ENCODE measurements around the gene DBX1. TPM values are rescaled to one million over a fixed set of nuclear protein-coding genes. Genes with fewer than 3 reads are reported as not detected.
"Not testable (repeated sequence)": the region's sequence is repeated elsewhere in the genome, so short reads cannot be mapped to it uniquely, and the experiment has no call there.

The DBX1 gene
- total RNA-seq, 2 experiments from 2014 or later: not detected

GRCh38 chr11:20129665-20130064, 30.6 kb downstream of the DBX1 start:
- DNase-seq: no peak
- Mint-ChIP-seq H3K27me3 (peaks cover 18% of the 10 kb centered on the region), H3K9me3 (no peaks in the 10 kb centered on the region), H3K4me1 (ENCODE audit: low read depth) (peaks cover 12% of the 10 kb centered on the region), H3K36me3 (no peaks in the 10 kb centered on the region), H3K27ac (no peak overlapping the region), H3K4me3 (no peak overlapping the region)
- intact Hi-C loops (cut with micrococcal nuclease): loop anchor here (5.0 kb wide), 3 partner anchors 192 to 567 kb away; no protein-coding TSS in a partner anchor
- ChIA-PET CTCF (interaction anchor here (0.6 to 3.8 kb wide), 12 partner anchors 12 to 917 kb away, joined by 3 to 173 read pairs (median 4); no protein-coding TSS in a partner anchor), POLR2A (no interaction called here)

- POLR2A ChIA-PET, H3K9me3 Mint-ChIP-seq, H3K27ac Mint-ChIP-seq, H3K36me3 Mint-ChIP-seq, H3K4me3 Mint-ChIP-seq, DNase-seq: not testable (repeated sequence)
- peaks cover 13% of the 10 kb centered on the region for H3K27me3 Mint-ChIP-seq
- CTCF ChIA-PET: interaction anchor here (0.6 to 3.8 kb wide), 46 partner anchors 10 to 1384 kb away, joined by 3 to 173 read pairs (median 4); no protein-coding TSS in a partner anchor
- intact Hi-C loops (cut with micrococcal nuclease): loop anchor here (1.0 to 5.0 kb wide), 3 partner anchors 209 to 482 kb away; no protein-coding TSS in a partner anchor
- peaks cover 12% of the 10 kb centered on the region for H3K4me1 Mint-ChIP-seq (ENCODE audit: low read depth)
These were observed 31.8 kb downstream of the DBX1 start for GRCh38 chr11:20128528-20128825.

- Mint-ChIP-seq H3K4me1 (ENCODE audit: low read depth) (peaks cover 12% of the 10 kb centered on the region), H3K27ac (no peak overlapping the region), H3K9me3 (no peaks in the 10 kb centered on the region), H3K27me3 (peaks cover 12% of the 10 kb centered on the region), H3K4me3 (no peak overlapping the region), H3K36me3 (no peaks in the 10 kb centered on the region)
- ChIA-PET CTCF (interaction anchor here (0.6 to 3.8 kb wide), 48 partner anchors 10 to 1384 kb away, joined by 3 to 173 read pairs (median 4); no protein-coding TSS in a partner anchor), POLR2A (interaction anchor here (1.4 kb wide), 1 partner anchor 226 kb away, joined by 4 read pairs; no protein-coding TSS in a partner anchor)
- intact Hi-C loops (cut with micrococcal nuclease): loop anchor here (1.0 to 5.0 kb wide), 3 partner anchors 209 to 482 kb away; no protein-coding TSS in a partner anchor
- peak; percentile 84 for DNase-seq
These were observed 32.4 kb downstream of the DBX1 start for GRCh38 chr11:20127671-20128527.

GRCh38 chr11:20126724-20127123, 33.6 kb downstream of the DBX1 start:
- intact Hi-C loops (cut with micrococcal nuclease): loop anchor here (5.0 kb wide), 1 partner anchor 211 kb away; no protein-coding TSS in a partner anchor
- H3K36me3 Mint-ChIP-seq: no peaks in the 10 kb centered on the region
- H3K4me3 Mint-ChIP-seq: no peak overlapping the region
- H3K27me3 Mint-ChIP-seq: peaks cover 4% of the 10 kb centered on the region
- H3K4me1 Mint-ChIP-seq (ENCODE audit: low read depth): peaks cover 3% of the 10 kb centered on the region
- no peak for DNase-seq
- POLR2A ChIA-PET: interaction anchor here (1.4 kb wide), 1 partner anchor 227 kb away, joined by 4 read pairs; no protein-coding TSS in a partner anchor
- no peak overlapping the region for H3K27ac Mint-ChIP-seq
- H3K9me3 Mint-ChIP-seq: no peaks in the 10 kb centered on the region
- CTCF ChIA-PET: interaction anchor here (1.2 to 3.8 kb wide), 12 partner anchors 10 to 484 kb away, joined by 4 to 173 read pairs (median 20); no protein-coding TSS in a partner anchor

GRCh38 chr11:20125927-20126326, 34.3 kb downstream of the DBX1 start:
- Mint-ChIP-seq H3K27me3 (peaks cover 2% of the 10 kb centered on the region), H3K27ac (no peak overlapping the region), H3K36me3 (no peaks in the 10 kb centered on the region), H3K4me3 (no peak overlapping the region), H3K4me1 (ENCODE audit: low read depth) (no peaks in the 10 kb centered on the region), H3K9me3 (no peaks in the 10 kb centered on the region)
- DNase-seq: no peak
- intact Hi-C loops (cut with micrococcal nuclease): loop anchor here (5.0 kb wide), 1 partner anchor 211 kb away; no protein-coding TSS in a partner anchor
- ChIA-PET POLR2A (no interaction called here), CTCF (interaction anchor here (1.2 to 2.3 kb wide), 2 partner anchors 174 to 228 kb away, joined by 5 to 17 read pairs; no protein-coding TSS in a partner anchor)

- CTCF ChIA-PET: interaction anchor here (1.0 to 1.6 kb wide), 3 partner anchors 10 to 170 kb away, joined by 3 to 5 read pairs (median 4); no protein-coding TSS in a partner anchor
These were observed 38.1 kb downstream of the DBX1 start for GRCh38 chr11:20122131-20122530.

GRCh38 chr11:20120134-20120925, 39.9 kb downstream of the DBX1 start:
- no peak for DNase-seq
- intact Hi-C loops (cut with micrococcal nuclease): no loop called here
- Mint-ChIP-seq H3K4me1 (ENCODE audit: low read depth) (no peaks in the 10 kb centered on the region), H3K9me3 (no peaks in the 10 kb centered on the region), H3K36me3 (no peaks in the 10 kb centered on the region), H3K27ac (no peak overlapping the region), H3K27me3 (peaks cover 4% of the 10 kb centered on the region), H3K4me3 (no peak overlapping the region)
- ChIA-PET CTCF (no interaction called here), POLR2A (no interaction called here)

More at GRCh38 chr11:20122131-20122530, 38.1 kb downstream of the DBX1 start:
- Mint-ChIP-seq H3K27me3 (peaks cover 4% of the 10 kb centered on the region), H3K9me3 (no peaks in the 10 kb centered on the region), H3K27ac (no peak overlapping the region), H3K36me3 (no peaks in the 10 kb centered on the region), H3K4me3 (no peak overlapping the region), H3K4me1 (ENCODE audit: low read depth) (no peaks in the 10 kb centered on the region)
- intact Hi-C loops (cut with micrococcal nuclease): no loop called here
- POLR2A ChIA-PET: no interaction called here
- no peak for DNase-seq

- no peaks in the 10 kb centered on the region for H3K36me3 Mint-ChIP-seq
- peaks cover 4% of the 10 kb centered on the region for H3K27me3 Mint-ChIP-seq
- CTCF ChIA-PET: interaction anchor here (0.5 to 5.1 kb wide), 2 partner anchors 9 to 11 kb away, joined by 3 to 30 read pairs; no protein-coding TSS in a partner anchor
- H3K4me3 Mint-ChIP-seq: no peak overlapping the region
- H3K27ac Mint-ChIP-seq: no peak overlapping the region
- POLR2A ChIA-PET: no interaction called here
- H3K4me1 Mint-ChIP-seq (ENCODE audit: low read depth): no peaks in the 10 kb centered on the region
- intact Hi-C loops (cut with micrococcal nuclease): no loop called here
- no peaks in the 10 kb centered on the region for H3K9me3 Mint-ChIP-seq
- no peak for DNase-seq
These were observed 41.0 kb downstream of the DBX1 start for GRCh38 chr11:20119315-20119714.

- intact Hi-C loops (cut with micrococcal nuclease): no loop called here
- Mint-ChIP-seq H3K27ac (no peak overlapping the region), H3K36me3 (no peaks in the 10 kb centered on the region), H3K4me1 (ENCODE audit: low read depth) (no peaks in the 10 kb centered on the region), H3K27me3 (peaks cover 4% of the 10 kb centered on the region), H3K9me3 (no peaks in the 10 kb centered on the region), H3K4me3 (no peak overlapping the region)
- ChIA-PET POLR2A (no interaction called here), CTCF (interaction anchor here (0.8 to 10.0 kb wide), 4 partner anchors 10 to 214 kb away, joined by 3 to 76 read pairs (median 16); no protein-coding TSS in a partner anchor)
- no peak for DNase-seq
These were observed 42.1 kb downstream of the DBX1 start for GRCh38 chr11:20118209-20118608.

- intact Hi-C loops (cut with micrococcal nuclease): no loop called here
- Mint-ChIP-seq H3K36me3 (no peaks in the 10 kb centered on the region), H3K4me3 (no peak overlapping the region), H3K4me1 (ENCODE audit: low read depth) (no peaks in the 10 kb centered on the region), H3K9me3 (no peaks in the 10 kb centered on the region), H3K27ac (no peak overlapping the region), H3K27me3 (peaks cover 4% of the 10 kb centered on the region)
- ChIA-PET POLR2A (no interaction called here), CTCF (interaction anchor here (0.8 to 10.0 kb wide), 4 partner anchors 11 to 166 kb away, joined by 3 to 76 read pairs (median 21); no protein-coding TSS in a partner anchor)
- DNase-seq: no peak
These were observed 43.0 kb downstream of the DBX1 start for GRCh38 chr11:20117291-20117690.

- no peak for DNase-seq
- no peaks in the 10 kb centered on the region for H3K9me3 Mint-ChIP-seq
- H3K4me1 Mint-ChIP-seq (ENCODE audit: low read depth): no peaks in the 10 kb centered on the region
- no peak overlapping the region for H3K4me3 Mint-ChIP-seq
- ChIA-PET POLR2A (no interaction called here), CTCF (interaction anchor here (2.7 to 10.0 kb wide), 3 partner anchors 11 to 165 kb away, joined by 12 to 76 read pairs (median 30); no protein-coding TSS in a partner anchor)
- H3K36me3 Mint-ChIP-seq: no peaks in the 10 kb centered on the region
- no peak overlapping the region for H3K27ac Mint-ChIP-seq
- intact Hi-C loops (cut with micrococcal nuclease): no loop called here
- H3K27me3 Mint-ChIP-seq: peaks cover 4% of the 10 kb centered on the region
These were observed 43.5 kb downstream of the DBX1 start for GRCh38 chr11:20116825-20117224.

Data from activated CD4-positive, alpha-beta memory T cell treated with anti-CD3 and anti-CD28 coated beads for 36 hours (primary cell).